GM23248 (cell line): Measurements from ENCODE around the gene ANKRD13B.

Experiments
- EZH2 ChIP-seq: fragments of 200-600 bp; sonication (generic); IDR thresholded peaks from 2 replicates; pipeline ENCODE4 v1.6.1; 2018; ENCODE audit warnings: antibody characterized with exemption, mild to moderate bottlenecking; ENCODE audit not compliant: insufficient read depth, poor library complexity, severe bottlenecking
- EZH2phosphoT487 ChIP-seq: fragments of 200-600 bp; sonication (generic); IDR thresholded peaks from 2 replicates; pipeline ENCODE4 v1.6.1; 2018; ENCODE audit warnings: antibody characterized with exemption, moderate library complexity, mild to moderate bottlenecking, low read depth; ENCODE audit not compliant: insufficient read depth

- TF ChIP-seq EZH2, result no peak
- TF ChIP-seq EZH2phosphoT487, result no peak
Measured at GRCh38 chr17:29589524-29590410, 3.2 kb upstream of the ANKRD13B start, which contains the start of gene GIT1.
